K562 (cell line): ENCODE data around the gene NABP2. TPM values are rescaled to one million over a fixed set of nuclear protein-coding genes. Genes with fewer than 3 reads are reported as not detected.

ENCODE experiments used
- CBX1 ChIP-seq: sonication (generic); IDR thresholded peaks from 2 replicates; pipeline ENCODE4 v1.6.1; 2016; ENCODE audit warnings: antibody characterized with exemption, low read depth, mild to moderate bottlenecking
- CHD2 ChIP-seq: IDR thresholded peaks from 2 replicates; pipeline ENCODE4 v1.6.1; 2011; ENCODE audit warnings: low read depth, low read length
- HMGN3 ChIP-seq: IDR thresholded peaks from 2 replicates; pipeline ENCODE4 v1.6.1; 2011; ENCODE audit warnings: borderline replicate concordance, low read depth, mild to moderate bottlenecking, mixed read lengths, low read length; ENCODE audit not compliant: insufficient read length; ENCODE audit errors: extremely low read depth
- JUND ChIP-seq, 2 experiments: IDR thresholded peaks; 2 replicates in 1 of 2; 3 replicates in 1 of 2; pipeline ENCODE4 v1.6.1; 2011; ENCODE audit warnings: borderline replicate concordance in 2 of 2, low read depth in 2 of 2, low read length in 2 of 2, improper control_type of control experiment in 1 of 2, missing biosample characterization in 1 of 2, missing genetic modification characterization in 1 of 2, missing genetic modification reagents in 1 of 2
- SOX6 ChIP-seq: fragments of 450-650 bp; IDR thresholded peaks from 2 replicates; pipeline ENCODE4 v1.6.1; 2014; ENCODE audit warnings: mild to moderate bottlenecking
- TAF1 ChIP-seq: IDR thresholded peaks from 2 replicates; pipeline ENCODE4 v1.6.1; 2011; ENCODE audit warnings: mild to moderate bottlenecking, low read length, moderate library complexity; ENCODE audit not compliant: insufficient read depth, control insufficient read depth, severe bottlenecking; ENCODE audit errors: extremely low read depth
- TEAD1 ChIP-seq, 2 experiments: fragments of 450-650 bp in 1 of 2; sonication (generic) in 1 of 2; formaldehyde crosslinking; IDR thresholded peaks; 2 replicates each; pipeline versions ENCODE4 v1.4.0 to v1.8.0; 2020 to 2022; ENCODE audit warnings: mild to moderate bottlenecking in 2 of 2, missing genetic modification reagents in 1 of 2
- TOE1 ChIP-seq, 2 experiments: fragments of 450-650 bp in 1 of 2; sonication (generic) in 1 of 2; formaldehyde crosslinking in 1 of 2; IDR thresholded peaks; 2 replicates each; pipeline versions ENCODE4 v1.7.1 to v1.8.0; 2016 to 2022; ENCODE audit warnings: borderline replicate concordance in 2 of 2, mild to moderate bottlenecking in 2 of 2, antibody characterized with exemption in 1 of 2, inconsistent platforms in 1 of 2, low read depth in 1 of 2, missing genetic modification reagents in 1 of 2, moderate library complexity in 1 of 2
- ZFP1 ChIP-seq: fragments of 450-650 bp; formaldehyde crosslinking; IDR thresholded peaks from 2 replicates; pipeline ENCODE4 v1.4.0; 2020; ENCODE audit warnings: mild to moderate bottlenecking, mixed read lengths
- ZNF121 ChIP-seq: sonication (generic); formaldehyde crosslinking; conservative IDR thresholded peaks from 2 replicates; pipeline ENCODE4 v1.8.0; 2022; ENCODE audit warnings: missing genetic modification reagents
- ZNF778 ChIP-seq: fragments of 450-650 bp; formaldehyde crosslinking; IDR thresholded peaks from 2 replicates; pipeline ENCODE4 v1.4.0; 2020; ENCODE audit warnings: mild to moderate bottlenecking, moderate library complexity
- polyA plus RNA-seq, 8 experiments: library from polyadenylated mRNA; depleted of rRNA in 4 of 8; stranded (reverse) in 5 of 8; unstranded in 3 of 8; fragments of >200 nt; fragmentation: Nextera tagmentation in 2 of 8; fragmentation: Illumina TruSeq in 1 of 8; extraction: Ambion mirVana in 2 of 8; extraction: Trizol in 1 of 8; gene quantifications; 2 replicates each; pipeline versions ENCODE4 v1.2.1 to v1.2.3, GENCODE V29; 2011 to 2014; ENCODE audit warnings: inconsistent platforms in 1 of 8, missing spikeins in 1 of 8
- total RNA-seq, 7 experiments: library from RNA; depleted of rRNA in 6 of 7; stranded (reverse); fragments of >200 nt in 6 of 7; fragmentation: Illumina TruSeq in 2 of 7; extraction: Trizol in 2 of 7; gene quantifications; 2 replicates each; pipeline versions ENCODE4 v1.2.1 to v1.2.3, GENCODE V29; 2011 to 2021; ENCODE audit warnings: low replicate concordance in 1 of 7
- TF ChIP-seq, protein P1 (sequence below), 2 experiments: fragments of 450-650 bp in 1 of 2; sonication (generic) in 1 of 2; formaldehyde crosslinking in 1 of 2; IDR thresholded peaks; 2 replicates each; pipeline versions ENCODE4 v1.7.1 to v1.9.0; 2016 to 2022; ENCODE audit warnings: inconsistent platforms in 1 of 2, mild to moderate bottlenecking in 1 of 2, missing genetic modification reagents in 1 of 2
- TF ChIP-seq, protein P2 (sequence below), 2 experiments: fragments of 450-650 bp; conservative IDR thresholded peaks; 2 replicates each; pipeline ENCODE4 v1.6.1; 2017; ENCODE audit warnings: mild to moderate bottlenecking in 2 of 2, moderate library complexity in 2 of 2

NABP2 gene
- total and polyA plus RNA-seq, 9 of the 15 experiments (the other 6 are each of a cell fraction or from before 2014, with no cell fraction given), result 11.3 to 60.6 (median 43.5) TPM

DNA sequence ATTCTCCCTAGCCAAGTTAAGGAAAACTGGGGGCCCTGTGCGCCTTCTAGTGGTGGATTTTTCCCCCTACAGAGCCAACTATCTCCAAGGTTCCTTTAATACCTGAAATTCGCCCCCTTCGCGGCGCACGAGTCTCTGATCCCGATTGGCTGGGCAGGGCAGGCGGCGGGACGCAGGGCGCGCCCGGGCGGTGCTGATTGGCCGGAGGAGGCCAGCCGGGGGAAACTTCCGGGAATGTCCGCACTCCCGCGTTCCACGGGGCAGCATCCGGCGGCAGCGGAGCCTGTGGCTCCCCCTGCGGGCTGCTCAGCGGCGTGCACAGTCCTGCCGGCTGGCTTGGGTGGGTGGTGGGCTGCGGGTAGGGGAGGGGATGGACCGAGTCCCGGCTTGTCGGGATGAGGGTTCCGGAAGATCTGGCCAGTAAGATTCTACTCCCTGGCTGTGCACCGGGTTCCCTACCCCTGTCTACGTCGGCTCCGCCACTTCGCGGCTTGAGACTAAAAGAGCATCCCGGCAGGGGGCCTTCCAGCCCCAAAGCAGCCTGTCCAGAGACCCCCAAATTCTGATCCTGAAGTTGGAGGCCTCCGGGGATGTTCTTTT, at the start of gene NABP2 (continued):
- TF ChIP-seq, protein P1, sequence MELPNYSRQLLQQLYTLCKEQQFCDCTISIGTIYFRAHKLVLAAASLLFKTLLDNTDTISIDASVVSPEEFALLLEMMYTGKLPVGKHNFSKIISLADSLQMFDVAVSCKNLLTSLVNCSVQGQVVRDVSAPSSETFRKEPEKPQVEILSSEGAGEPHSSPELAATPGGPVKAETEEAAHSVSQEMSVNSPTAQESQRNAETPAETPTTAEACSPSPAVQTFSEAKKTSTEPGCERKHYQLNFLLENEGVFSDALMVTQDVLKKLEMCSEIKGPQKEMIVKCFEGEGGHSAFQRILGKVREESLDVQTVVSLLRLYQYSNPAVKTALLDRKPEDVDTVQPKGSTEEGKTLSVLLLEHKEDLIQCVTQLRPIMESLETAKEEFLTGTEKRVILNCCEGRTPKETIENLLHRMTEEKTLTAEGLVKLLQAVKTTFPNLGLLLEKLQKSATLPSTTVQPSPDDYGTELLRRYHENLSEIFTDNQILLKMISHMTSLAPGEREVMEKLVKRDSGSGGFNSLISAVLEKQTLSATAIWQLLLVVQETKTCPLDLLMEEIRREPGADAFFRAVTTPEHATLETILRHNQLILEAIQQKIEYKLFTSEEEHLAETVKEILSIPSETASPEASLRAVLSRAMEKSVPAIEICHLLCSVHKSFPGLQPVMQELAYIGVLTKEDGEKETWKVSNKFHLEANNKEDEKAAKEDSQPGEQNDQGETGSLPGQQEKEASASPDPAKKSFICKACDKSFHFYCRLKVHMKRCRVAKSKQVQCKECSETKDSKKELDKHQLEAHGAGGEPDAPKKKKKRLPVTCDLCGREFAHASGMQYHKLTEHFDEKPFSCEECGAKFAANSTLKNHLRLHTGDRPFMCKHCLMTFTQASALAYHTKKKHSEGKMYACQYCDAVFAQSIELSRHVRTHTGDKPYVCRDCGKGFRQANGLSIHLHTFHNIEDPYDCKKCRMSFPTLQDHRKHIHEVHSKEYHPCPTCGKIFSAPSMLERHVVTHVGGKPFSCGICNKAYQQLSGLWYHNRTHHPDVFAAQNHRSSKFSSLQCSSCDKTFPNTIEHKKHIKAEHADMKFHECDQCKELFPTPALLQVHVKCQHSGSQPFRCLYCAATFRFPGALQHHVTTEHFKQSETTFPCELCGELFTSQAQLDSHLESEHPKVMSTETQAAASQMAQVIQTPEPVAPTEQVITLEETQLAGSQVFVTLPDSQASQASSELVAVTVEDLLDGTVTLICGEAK (IDR thresholded peaks at IDR 0.05), result peak; percentile 93
- TF ChIP-seq, protein P1 (CRISPR knock-in tag; IDR thresholded peaks at IDR 0.05), result no peak
- TF ChIP-seq JUND (IDR thresholded peaks at IDR 0.05; ENCODE audit: borderline replicate concordance, low read depth, low read length), result peak; percentile 44
- TF ChIP-seq JUND (tag; IDR thresholded peaks at IDR 0.05; ENCODE audit: borderline replicate concordance, low read depth, low read length), result peak; percentile 37; the same call in 1 of the 3 replicates
- peak; percentile 77 to 95; a peak in 3 of 4 replicates for TF ChIP-seq TEAD1 (CRISPR knock-in tag; IDR thresholded peaks at IDR 0.05)
- peak; percentile 66 for TF ChIP-seq TAF1
- peak; percentile 83 for TF ChIP-seq HMGN3
- TF ChIP-seq TOE1 (IDR thresholded peaks at IDR 0.05; ENCODE audit: borderline replicate concordance), result peak; percentile 73; the same call in 1 of the 2 replicates
- TF ChIP-seq TOE1 (CRISPR knock-in tag; IDR thresholded peaks at IDR 0.05; ENCODE audit: borderline replicate concordance, low read depth), result 0 out of 2 replicates have a peak, but pooled peaks have one; percentile 21
- 0 out of 2 replicates have a peak, but pooled peaks have one; percentile 0 for TF ChIP-seq ZNF121 (CRISPR knock-in tag)
- peak; percentile 65; the same call in 1 of the 2 replicates for TF ChIP-seq CHD2
- no peak for TF ChIP-seq ZNF778 (CRISPR knock-in tag)
- TF ChIP-seq, protein P2, sequence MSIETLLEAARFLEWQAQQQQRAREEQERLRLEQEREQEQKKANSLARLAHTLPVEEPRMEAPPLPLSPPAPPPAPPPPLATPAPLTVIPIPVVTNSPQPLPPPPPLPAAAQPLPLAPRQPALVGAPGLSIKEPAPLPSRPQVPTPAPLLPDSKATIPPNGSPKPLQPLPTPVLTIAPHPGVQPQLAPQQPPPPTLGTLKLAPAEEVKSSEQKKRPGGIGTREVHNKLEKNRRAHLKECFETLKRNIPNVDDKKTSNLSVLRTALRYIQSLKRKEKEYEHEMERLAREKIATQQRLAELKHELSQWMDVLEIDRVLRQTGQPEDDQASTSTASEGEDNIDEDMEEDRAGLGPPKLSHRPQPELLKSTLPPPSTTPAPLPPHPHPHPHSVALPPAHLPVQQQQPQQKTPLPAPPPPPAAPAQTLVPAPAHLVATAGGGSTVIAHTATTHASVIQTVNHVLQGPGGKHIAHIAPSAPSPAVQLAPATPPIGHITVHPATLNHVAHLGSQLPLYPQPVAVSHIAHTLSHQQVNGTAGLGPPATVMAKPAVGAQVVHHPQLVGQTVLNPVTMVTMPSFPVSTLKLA (conservative IDR thresholded peaks at IDR 0.05), result peak; percentile 88 to 94
- no peak for TF ChIP-seq ZFP1 (CRISPR knock-in tag)
- peak; percentile 62; the same call in 1 of the 2 replicates for TF ChIP-seq CBX1
- TF ChIP-seq SOX6, result peak; percentile 66
